ENCODE measurements around the gene ADAMTS12.

Gene ADAMTS12

DNA sequence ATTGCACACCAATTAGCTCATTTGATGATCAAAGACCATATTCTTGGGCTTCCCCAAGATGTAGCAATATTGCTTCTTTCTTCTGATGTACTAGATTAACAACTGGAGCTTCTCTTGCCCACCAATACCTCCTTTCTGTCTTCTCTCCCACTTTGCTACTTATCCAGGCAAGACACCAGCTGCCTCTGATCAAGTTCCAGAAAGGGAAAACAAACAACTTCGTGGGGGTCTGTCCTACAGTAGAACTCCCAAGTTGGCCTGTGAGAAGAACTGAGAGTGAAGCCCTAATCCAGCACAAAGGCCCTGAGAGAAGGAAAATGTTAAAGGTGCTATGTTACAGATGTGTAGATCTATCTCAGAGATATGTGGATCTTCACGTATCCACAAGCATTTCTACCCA lies 44.9 kb downstream of the ADAMTS12 start:
- FAIRE-seq (no peak), DNase-seq (ENCODE audit: insufficient read length, low spot score) (no peak)

GRCh38 chr5:33843579-33843978 lies 48.2 kb downstream of the ADAMTS12 start:
- DNase-seq (ENCODE audit: insufficient read length, low spot score) (no peak), FAIRE-seq (no peak)

DNA sequence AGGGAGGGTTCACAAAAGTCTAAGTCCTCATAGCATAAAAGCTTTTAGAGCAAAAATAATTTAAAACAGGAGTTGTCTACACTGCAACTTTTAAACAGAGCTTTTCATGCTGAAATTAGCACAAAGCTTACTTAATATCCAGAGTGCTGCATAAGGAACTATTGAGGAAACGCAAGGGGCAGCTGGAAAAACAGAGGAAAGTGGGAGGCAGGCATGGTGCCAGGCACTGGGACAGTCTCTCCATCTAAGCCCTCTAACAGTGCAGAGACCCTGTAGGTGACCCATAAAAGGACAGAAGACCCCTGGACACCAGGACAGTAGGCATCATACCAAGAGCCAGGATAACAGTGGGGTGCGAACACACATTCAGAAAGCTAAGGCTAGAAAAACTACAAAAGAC lies 49.3 kb downstream of the ADAMTS12 start:
- FAIRE-seq (no peak), DNase-seq (ENCODE audit: insufficient read length, low spot score) (no peak)

GRCh38 chr5:33841891-33842290 lies 49.9 kb downstream of the ADAMTS12 start:
- no peak for DNase-seq (ENCODE audit: insufficient read length, low spot score)

DNA sequence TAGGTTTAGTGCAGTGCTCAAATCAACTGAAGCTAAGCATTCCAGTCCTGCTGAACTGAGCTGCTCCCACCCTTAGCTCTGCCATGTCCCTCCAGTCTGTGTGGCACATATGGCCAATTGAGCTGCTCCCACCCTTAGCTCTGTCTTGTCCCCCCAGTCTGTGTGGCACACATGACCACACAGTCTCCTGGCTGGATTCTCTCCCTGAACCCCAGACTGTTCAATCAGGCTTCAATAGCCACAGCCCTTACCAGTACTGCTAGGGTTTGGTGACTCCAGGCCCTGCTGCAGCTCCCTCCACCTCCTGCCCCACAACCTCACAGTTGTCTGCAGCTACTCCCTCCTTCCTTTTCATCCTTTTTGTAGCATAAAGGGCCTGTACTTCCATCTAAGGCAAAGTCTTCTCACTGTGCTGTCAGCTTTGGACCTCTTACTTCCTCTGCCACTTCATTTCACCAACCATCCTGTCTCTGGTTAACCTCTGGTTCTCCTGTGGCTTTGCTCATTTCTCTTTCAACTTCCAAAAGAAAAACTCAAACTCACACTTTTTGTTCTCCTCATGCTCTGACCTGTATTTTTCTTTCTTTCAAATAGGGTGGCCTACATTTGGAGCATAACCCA lies 50.8 kb downstream of the ADAMTS12 start:
- FAIRE-seq, result peak; percentile 45
- no peak for DNase-seq (ENCODE audit: insufficient read length, low spot score)

More at GRCh38 chr5:33841891-33842290, 49.9 kb downstream of the ADAMTS12 start:
- no peak for FAIRE-seq

- FAIRE-seq, result no peak
- no peak for DNase-seq (ENCODE audit: insufficient read length, low spot score)
Measured at GRCh38 chr5:33837301-33837700, 54.5 kb downstream of the ADAMTS12 start.

GRCh38 chr5:33834334-33834733 lies 57.5 kb downstream of the ADAMTS12 start:
- DNase-seq (ENCODE audit: insufficient read length, low spot score), result no peak
- no peak for FAIRE-seq

GRCh38 chr5:33833237-33833575 lies 58.6 kb downstream of the ADAMTS12 start:
- FAIRE-seq, result no peak
- no peak for DNase-seq (ENCODE audit: insufficient read length, low spot score)

DNA sequence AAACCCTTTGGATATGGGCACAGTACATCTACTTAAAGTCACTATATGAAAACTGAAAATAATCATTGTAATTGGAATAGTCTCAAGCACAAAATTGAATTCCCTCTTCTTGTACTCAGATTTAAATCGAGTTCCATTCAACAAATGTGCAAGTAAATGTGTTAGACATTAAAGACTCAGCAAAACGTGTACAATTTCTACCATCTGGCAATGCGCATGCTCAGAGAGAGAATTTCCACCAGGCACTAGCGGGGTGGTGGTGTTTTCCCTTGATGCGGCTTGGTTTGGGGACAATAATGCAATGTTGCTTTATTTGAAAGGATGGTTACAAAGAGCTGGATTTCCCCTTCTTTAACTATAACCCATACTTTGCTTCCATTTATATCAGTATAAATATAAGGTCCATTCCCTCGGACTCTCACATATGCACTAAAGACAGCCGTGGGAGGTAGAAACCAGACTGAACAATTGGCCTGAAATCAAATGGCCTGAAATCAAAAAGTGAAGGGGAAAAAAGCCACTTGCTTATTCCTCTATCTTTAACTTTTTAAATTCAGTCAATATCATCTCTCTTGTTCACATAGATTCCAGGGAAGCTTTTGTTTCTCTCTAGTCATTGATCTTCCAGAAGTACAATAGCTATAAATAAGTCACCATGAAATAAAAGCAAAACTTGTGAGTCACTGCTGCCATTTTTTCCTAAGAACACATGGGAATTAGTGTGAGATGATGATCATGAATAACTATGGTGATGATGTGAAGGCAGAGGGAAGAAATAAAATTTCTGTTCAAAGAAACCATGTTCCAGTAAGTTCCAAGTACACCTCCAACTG lies 59.2 kb downstream of the ADAMTS12 start:
- DNase-seq (ENCODE audit: insufficient read length, low spot score) (no peak), FAIRE-seq (no peak)

DNA sequence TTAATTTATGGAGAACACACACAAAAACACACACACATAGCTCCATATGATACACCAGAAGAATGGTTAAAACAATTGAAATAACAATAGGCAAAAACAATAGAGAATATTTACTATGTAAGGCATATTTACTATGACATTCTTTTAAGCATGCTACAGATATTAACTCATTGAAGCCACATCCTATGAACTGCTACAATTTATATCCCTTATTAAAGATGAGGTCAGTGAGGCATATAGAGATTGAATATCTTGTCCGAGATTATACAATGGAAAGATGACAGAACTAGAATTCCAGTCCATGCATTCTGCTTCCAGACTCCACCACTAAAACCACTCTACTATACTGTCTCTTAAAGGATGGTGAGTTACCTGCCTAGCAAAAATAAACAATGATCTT lies 60.7 kb downstream of the ADAMTS12 start:
- no peak for FAIRE-seq
- DNase-seq (ENCODE audit: insufficient read length, low spot score), result no peak

DNA sequence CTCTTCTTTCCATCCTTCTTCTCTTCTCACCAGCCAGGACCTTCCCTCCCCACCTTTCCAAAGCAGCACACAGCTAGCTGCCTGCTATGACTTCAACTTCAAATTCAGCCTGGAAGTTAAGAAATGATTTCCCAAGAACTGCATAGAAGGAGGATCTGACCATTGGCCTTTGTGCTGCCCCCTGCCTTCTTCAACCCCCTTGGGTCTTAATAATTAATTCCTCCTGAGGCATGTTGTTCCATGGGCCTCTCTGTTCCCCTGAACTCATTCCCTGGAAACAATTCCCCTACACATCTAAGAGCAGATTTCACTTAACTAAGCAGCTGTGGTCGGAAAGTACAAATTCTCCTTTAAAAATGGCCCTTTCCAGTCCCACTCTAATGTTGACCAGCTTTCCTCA lies 62.4 kb downstream of the ADAMTS12 start:
- FAIRE-seq (no peak), DNase-seq (ENCODE audit: insufficient read length, low spot score) (no peak)

GRCh38 chr5:33828626-33829308 lies 63.0 kb downstream of the ADAMTS12 start:
- no peak for FAIRE-seq
- no peak for DNase-seq (ENCODE audit: insufficient read length, low spot score)

DNA sequence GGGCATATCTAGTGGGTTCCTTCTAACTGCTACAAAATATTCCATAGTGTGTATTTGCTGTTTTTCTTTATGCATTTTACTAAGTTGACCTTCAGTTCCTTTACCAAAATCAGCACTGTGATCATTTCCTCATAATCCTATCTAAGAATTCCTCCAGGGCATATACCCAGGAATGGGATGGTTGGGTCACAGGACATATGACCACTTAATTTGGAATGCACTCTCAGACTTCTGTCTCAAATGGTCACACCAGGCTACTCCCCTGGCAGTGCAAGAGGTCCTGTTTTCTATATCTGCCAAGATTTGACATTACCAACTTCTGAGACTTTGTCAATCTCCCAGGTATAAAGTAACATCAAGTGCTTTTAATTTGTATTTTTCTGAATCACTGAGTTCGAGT lies 63.9 kb downstream of the ADAMTS12 start:
- FAIRE-seq (no peak), DNase-seq (ENCODE audit: insufficient read length, low spot score) (no peak)

- DNase-seq (ENCODE audit: insufficient read length, low spot score) (no peak), FAIRE-seq (no peak)
Measured at GRCh38 chr5:33827018-33827707, 64.6 kb downstream of the ADAMTS12 start.

DNA sequence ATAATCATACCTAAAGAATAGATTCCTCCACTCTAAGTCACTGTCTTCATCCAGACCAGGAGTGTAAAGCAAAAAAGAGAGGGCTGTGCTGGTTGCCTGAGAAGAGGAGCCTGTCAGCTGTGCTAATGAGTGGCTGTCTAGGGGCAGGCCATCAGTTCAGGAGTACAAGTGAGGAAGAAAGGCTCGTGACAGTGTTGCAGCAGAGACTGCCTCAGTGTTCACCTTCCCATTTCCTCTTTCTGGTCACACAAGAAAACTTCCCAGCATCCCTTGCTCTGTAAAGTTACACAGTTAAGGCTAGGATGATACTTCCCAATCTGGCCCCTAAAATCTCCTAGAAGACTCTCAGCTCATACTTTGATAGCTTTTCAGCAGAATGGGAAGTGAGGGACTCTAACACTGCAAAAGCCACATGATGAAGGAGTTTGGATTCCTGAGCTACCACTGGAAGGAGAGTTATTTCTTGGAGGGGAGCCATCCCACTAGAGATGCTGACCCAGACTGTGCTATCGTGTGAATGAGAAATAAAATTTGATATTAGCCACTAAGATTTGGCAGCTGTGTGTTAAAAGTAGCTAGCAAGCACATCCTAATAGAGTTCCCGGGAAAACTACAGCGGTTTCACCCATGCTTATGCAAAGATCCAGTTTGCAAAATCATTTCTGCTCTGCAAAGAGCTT lies 67.1 kb downstream of the ADAMTS12 start:
- FAIRE-seq, result no peak
- DNase-seq (ENCODE audit: insufficient read length, low spot score), result no peak

GRCh38 chr5:33817301-33817700 lies 74.5 kb downstream of the ADAMTS12 start:
- FAIRE-seq, result no peak
- no peak for DNase-seq (ENCODE audit: insufficient read length, low spot score)

GRCh38 chr5:33816791-33817190 lies 75.0 kb downstream of the ADAMTS12 start:
- no peak for FAIRE-seq
- no peak for DNase-seq (ENCODE audit: insufficient read length, low spot score)

DNA sequence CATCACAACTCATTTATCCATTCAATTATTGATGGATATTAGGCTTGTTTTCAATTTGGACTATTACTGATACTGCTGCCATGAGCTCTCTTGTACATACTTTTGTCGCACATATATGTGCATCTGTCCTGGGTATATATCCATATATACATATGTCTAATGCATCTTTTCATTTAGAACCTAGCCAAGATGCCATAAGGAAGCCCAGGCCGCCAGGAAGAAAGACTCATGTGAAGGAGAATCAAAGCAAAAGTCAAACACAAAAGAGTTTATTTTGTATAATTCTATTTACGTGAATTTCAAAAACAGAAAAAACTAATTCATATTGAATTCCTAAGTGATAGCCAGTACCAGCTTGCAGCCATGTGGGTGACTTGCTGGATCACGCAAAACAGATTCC lies 79.0 kb downstream of the ADAMTS12 start:
- DNase-seq (ENCODE audit: insufficient read length, low spot score) (no peak), FAIRE-seq (no peak)

DNA sequence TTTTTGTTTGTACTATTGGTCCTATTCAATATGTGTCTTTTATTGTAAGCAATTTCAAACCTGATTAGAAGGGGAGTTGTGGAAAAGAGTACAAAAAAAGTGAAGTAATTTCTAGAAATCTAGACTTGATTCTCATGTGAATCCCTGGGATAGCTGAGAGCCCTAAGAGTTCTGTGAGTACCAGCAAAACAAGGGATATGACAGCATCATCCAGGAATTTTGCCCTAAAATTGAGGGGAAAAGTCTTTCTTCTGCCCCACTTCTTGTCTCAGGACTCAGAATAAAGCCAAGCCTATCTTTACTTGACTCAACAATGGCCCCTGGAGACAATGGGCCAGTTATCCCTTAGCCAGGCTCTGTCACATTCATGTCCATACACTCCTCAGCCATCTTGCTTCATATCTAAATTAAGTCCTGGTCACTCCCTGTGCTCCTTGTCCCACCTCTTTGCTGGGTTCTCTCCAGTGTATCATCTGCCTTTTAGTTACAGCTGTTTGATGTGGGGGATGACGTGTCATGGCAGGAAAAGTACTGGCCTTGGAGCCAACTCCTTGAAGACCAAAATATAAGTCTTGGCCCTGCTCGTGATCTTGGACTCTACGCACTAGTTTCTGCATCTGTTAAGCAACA lies 81.2 kb downstream of the ADAMTS12 start:
- DNase-seq (ENCODE audit: insufficient read length, low spot score) (no peak), FAIRE-seq (no peak)

GRCh38 chr5:33809936-33810335 lies 81.9 kb downstream of the ADAMTS12 start:
- no peak for FAIRE-seq
- no peak for DNase-seq (ENCODE audit: insufficient read length, low spot score)

Measured in GM19239 (cell line).